Measurements from ENCODE around the gene RSKR.
"Not testable (repeated sequence)": the region's sequence is repeated elsewhere in the genome, so short reads cannot be mapped to it uniquely, and the experiment has no call there.

RSKR gene

DNA sequence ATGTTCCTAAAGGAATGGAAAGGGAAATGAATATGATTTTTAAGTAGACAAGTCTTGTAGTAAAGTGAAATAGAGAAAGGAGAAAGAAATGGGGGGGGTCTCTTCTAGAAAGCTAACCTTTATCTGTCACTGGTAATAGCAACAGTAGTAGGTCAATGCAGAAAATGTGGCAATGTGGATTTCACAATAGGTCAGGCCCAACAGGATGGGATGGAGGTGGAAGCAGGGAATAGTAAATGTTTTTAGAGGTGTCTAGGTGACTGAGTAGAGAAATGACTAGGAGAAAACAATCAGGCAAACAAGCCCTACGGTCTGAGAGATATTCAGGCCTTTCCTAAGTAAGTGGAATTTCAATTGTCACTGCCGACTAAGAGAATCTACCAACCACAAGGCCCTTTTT, 6.0 kb upstream of the RSKR start:
- DNase-seq = no peak

DNA sequence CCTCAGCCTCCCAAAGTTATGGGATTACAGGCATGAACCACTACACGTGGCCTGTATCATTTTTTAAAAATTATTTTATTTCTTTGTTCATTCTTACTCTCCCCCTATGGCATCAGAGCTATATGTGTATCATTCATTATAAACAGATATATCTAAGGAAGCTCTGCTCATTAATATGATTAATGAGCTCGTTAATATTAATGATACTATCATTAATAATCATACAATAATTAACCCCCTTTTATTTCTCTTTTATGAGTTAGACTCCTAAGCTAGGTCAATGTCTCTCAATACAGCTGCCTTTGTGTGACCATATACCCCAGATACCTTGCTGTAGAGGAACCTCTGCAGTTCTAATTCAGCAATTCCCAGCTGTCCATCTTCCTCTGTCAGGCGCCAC, 4.5 kb upstream of the RSKR start:
- no peak for DNase-seq

DNA sequence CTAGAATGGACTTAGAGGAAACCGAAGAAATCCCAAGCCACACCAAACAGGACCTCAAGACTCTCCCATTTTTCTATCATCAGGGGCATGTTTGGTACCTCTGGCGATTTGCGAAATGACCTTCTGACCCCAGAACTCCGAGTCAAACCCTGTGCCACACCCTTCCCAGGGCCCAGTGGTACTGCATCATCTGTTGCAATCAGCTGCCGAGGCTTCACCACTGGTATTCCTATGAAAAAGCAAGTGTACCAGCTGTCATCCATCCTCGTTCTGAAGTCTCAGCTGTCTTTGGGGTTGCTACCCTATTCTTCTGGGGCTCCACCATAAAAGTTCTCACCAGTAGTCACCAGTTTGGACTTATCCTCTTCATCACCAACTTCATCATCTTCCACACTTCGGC, 2.3 kb upstream of the RSKR start:
- no peak for DNase-seq

DNA sequence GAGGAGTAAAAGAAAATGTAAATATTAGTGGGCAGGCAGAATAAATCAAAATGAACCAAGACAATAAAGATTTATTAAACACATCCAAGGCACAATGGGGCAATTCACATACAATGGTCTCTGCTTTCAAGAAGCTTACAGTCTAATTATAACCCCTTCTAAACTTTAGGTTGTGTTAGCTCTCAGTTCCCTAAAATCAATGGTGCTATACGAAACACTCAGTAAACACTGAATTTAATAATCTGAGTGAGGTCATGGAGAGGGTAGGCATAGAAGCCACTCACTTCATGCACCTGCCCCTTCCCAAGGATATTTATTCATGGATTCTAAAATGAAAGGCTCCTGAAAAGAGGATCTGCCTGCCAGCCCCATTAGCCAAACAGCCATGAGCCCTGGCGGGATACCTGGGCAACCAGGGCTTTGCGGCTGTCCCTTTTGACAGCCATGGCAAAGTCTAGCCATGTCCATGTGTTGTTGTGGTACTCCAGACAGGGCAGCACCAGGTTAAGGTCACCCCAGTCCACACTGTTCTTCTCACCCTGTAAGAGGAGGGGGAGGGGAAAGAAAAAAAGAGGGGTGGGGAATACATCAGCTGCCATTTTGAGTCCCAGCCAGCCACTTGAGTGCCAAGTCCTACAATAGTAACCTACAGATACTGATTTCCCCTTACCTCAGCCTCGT, 1.4 kb upstream of the RSKR start:
- DNase-seq = no peak

DNA sequence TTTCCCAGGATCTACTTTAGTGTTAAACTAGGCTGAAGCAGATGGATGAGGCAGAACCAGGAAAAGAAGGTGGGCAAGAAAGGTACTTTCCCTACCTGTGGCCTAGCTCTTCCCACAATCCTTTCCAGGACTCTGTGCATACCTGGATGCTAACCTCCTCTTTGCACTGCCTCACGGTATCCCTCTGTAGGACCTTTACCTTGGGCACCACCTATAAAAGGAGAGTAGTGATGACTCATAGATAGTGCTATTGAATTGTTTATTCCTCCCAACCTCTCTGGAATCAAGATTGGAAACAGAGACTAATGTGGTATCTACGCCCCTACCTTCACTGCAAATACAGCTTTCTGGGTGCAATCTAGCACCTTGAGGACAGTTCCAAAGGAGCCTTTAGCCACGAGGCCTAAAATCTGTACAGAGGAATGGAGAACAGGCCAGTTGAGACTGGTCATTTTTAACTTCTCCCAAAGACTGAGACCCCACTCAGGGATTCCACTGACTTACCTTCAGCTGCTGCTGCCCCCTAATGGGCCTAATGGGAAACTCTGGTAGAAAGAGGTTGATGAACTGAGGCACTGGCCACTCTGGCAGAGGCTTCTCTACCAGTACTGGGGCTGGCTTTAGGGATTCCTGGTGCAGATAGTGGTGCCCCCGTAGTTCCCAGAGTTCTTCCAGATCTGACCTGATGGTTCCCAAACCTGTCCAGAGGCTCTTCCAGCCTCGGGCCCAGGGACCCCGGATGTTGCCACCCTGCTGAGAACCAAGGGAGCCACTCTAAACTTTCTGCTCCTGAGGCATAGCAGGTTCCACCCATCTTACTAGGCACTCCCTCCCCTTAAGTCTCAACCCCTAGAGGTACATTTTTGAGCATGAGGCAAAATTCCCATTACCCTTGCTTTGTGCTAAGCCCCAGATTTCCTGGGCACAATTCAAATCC, 781 bp downstream of the RSKR start:
- peak; percentile 20 for DNase-seq

DNA sequence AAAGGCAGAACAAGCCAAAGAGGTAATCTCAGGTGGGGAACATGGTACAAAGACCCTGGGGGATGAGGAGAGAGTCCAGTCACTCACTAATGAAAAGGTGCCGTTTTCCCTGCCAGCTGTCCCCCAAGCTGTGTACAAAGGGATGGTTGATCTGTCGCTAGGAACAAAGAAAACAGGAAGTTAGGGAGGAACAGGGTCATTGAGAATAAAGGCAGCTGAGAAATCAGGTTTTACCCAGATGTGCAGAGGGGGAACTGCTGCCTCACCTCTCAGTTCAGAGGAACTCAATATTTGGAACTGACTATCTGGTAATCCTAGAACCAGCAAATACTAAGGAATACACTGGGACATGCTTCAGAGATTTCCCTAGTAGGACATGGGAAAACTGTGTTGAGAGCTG, 1.5 kb downstream of the RSKR start:
- no peak for DNase-seq

DNA sequence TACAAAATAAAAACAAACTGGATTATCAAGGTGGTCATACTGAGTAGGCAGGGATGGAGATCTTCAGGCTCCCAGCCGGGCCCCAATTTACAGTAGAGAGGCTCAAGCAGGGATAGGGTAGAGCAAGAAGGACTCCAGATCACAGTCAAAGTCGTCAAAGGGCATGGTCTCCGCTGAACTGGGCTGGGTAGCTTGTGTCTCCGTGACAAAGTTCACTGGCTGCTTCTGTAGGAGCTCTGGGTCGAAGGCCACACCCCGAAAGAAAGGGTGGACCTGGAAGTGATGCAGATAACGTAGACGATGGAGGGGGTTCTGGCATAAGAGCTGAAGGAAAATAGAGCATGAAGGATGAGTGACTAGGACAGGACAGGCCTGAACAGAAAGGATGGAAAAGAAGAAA, 3.6 kb downstream of the RSKR start:
- DNase-seq = no peak

DNA sequence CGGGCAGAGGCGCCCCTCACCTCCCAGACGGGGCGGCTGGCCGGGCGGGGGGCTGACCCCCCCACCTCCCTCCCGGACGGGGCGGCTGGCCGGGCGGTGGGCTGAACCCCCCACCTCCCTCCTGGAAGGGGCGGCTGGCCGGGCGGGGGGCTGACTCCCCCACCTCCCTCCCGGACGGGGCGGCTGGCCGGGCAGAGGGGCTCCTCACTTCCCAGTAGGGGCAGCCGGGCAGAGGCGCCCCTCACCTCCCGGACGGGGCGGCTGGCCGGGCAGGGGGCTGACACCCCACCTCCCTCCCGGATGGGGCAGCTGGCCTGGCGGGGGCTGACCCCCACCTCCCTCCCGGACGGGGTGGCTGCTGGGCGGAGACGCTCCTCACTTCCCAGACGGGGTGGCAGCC, 10.0 kb downstream of the RSKR start:
- not testable (repeated sequence) for DNase-seq

DNA sequence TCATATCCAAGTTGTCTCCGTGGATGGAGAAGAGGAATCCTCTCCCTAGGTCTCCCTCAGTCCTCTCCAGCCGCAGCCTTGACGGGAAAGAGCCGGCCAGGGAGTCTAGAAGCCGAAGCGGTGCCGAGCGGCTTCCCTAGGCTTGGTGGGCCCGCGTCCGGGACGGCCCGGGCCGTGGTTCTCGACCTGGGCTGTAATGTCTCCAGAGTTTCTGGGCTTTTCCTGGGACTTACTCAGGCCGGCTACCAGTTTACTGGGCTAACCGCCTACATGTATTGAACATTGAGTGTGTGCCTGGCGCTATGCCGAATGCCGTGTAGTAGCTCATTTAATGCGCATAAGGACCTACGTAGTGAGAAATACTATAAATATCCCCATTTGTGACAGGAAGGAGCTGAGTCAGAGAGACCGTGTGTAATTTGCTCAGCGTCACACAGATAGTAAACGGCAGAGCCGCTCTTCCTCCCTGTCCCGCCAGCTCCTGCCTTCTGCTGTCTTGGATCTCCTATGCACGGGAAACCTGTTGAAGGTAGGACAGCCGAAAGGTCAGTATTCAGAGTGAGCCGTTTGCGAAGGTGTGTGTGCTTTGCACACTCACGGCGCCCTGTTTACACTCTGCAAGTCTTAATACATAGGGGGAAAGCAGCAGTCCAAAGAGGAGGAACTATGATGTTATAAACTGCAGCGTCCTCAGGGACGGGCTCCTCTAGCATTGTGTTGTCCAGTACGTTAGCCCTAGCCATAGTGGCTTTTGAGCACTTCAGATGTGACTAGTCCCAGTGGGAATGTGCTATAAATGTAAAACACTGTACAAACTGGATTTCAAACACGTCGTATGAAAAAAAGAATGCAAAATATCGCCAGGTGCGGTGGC, 14.4 kb downstream of the RSKR start:
- DNase-seq = peak; percentile 66

DNA sequence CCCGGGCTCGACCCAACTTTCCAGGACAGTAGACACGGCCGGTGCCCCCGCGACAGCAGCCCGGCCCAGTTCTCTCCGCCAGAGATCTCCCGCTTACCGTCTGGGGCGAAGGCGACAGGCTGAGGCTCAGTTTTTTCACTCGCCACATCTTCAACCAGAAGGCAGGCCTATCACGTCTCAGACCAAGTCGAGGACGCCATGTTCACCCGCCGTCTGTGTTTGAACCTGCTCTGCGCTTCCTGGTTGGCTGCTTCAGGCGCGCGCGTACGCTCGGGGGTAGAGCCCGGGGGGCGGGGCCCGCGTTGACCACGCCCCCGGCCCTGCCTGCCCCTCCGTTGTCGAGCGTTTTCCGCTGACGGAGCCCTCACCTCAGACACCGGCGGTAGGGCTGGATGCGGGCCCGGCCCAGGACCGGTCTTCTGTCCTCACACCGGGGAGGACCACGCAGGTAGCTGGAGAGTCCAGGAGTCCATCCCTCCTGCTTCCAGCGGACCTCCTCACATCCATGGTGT, 15.1 kb downstream of the RSKR start, which contains the start of gene SPAG5:
Gene SPAG5 (minus strand): TSS at position 227 of the 512 bp plus-strand sequence. CDS start 79 bp downstream, at position 148.
- peak; percentile 92 for DNase-seq

DNA sequence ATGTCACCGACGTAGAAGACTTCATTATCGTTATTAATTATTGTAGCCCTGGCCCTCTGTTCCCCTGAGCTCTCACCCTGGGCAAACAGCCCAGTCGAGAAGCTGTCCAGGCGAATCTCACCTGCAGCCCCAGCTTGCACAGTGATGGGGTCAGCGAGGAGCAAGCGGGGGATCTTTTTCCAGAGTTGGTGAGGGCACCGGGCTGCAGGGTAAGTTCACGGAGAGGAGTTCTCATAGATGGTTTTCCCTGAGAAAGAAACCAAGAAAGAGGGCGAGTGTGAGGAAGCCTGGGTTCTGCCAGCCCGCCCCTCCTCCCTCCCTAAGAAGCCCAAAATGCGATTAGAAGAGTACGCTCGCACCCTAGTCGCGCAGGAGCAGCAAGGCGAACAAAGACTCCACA, 15.6 kb downstream of the RSKR start:
- DNase-seq = no peak

DNA sequence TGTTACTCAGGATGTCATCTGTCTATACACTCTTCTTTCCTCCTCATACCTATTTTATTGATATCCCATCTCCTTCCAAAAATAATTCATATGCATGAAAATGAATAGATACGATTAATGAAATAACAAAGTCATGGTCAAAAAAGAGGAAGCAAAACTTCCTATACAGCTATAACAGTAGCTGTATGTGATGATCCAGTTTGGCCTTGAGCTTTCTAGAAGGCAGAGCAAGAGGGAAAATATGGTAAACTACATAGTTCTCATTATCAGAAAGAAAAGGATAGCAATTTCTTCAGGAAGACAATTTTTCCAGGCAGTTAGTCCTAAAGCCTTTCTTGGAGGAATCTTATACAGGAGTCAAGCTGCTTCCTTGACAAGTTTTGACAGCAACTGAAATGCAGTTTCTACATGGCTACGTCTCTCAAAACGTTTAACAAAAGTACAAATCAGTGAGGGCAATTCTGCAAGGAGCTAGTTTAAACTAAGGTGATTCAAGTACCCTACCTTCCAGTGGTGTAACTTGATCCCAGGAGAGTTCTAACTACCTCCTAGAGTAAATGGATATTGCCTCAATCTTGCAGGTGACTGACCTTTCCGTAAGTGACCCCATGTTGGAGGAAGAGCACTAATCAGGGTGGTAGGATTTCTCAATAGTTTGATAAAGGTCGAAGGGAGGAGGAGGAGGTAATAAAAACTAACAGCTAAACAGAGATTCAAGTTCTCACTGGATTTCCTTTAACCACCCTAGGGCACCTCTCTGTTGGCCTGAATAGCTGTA, 16.2 kb downstream of the RSKR start:
- DNase-seq = no peak

DNA sequence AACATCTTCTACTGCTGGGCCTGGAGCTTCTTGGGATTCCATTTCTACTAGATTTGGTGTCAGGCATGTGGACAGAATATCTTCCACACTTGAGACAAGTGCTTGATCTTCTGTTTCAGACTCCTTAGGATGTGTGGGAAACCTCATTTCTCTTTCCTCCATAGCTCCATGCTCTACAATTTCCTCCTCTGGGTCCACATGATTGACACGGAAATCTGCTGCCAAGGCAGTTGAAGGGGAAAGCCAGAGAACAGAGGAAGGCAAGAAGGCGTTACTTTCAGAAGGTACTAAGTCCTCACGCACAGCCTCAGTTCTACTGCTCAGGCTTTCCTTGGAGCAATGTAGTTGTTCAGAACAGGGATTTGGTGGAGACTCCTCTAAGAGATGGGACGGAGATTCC, 21.7 kb downstream of the RSKR start:
- no peak for DNase-seq

DNA sequence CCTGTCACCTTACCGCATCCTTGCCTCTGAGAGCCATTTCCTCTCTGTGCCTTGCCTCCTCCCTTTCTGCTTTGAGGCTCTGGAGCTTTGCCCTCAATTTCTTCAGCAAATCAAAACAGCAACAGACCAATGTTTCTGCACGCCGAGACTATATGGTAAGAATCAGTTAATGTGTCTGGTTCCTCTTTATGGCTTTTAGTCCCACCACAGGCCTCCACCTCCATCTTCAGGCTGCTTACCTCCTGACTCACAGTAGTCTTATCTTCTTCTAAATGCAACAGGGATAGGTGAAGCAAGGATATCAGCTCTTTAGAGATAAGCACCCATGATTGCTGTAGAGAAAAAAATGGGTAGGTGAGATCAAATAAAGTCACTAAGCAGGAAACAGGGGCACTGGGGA, 28.1 kb downstream of the RSKR start:
- no peak for DNase-seq

DNA sequence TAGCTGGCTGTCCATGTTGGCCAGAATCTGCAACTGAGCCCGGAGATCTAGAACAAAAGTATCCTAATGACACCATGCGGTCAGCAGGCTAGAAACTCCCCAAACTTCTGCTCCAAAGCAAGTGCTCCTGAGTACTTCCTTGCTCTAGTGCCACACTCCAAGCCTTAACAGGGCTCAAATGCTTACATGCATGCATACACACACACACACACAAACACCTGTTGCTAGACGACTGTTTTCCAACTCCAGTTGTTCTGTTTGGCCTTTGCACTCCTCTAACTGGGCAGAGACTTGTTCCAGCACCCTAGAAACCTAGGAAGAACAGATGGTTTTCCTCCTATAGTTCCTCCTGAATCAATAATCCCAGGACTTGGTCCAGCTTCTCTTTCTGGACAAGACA, 29.6 kb downstream of the RSKR start:
- no peak for DNase-seq

DNA sequence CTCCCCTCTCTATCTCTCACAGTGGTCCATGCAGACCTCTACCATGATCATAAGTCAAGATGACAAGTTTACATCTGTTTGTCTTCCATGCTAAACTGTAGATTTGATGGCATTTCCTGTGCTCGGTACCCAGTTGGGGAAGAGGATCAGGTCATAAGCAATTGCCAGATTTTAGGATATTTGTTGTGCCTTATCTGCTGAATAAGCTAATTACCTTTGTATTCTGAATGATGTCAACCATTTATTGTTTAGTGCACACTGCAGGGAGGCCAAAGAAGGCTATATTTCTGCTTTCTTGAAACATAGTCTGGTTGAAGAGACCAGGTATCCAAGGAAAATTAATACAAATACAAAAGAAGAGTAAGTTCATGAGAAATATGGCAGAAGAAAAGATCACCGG, 31.5 kb downstream of the RSKR start:
- DNase-seq = no peak

DNA sequence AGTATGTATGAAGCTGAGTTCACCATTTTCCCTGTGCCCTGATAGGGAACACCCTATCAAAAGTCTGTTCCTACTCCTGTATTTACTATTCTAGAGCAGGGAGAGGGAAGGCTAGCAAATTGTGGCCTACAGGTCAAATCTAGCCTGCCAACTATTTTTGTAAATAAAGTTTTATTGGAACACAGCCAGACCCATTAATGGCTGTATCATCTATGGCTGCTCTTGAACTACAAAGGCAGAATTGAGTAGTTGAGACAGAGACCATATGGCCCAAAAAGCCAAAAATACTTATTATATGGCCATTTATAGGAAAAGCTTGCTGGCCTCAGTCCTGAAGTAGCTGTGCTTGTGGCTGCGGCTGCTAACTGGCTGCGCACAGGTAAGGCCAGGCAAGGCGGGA, 33.0 kb downstream of the RSKR start:
- DNase-seq = no peak

DNA sequence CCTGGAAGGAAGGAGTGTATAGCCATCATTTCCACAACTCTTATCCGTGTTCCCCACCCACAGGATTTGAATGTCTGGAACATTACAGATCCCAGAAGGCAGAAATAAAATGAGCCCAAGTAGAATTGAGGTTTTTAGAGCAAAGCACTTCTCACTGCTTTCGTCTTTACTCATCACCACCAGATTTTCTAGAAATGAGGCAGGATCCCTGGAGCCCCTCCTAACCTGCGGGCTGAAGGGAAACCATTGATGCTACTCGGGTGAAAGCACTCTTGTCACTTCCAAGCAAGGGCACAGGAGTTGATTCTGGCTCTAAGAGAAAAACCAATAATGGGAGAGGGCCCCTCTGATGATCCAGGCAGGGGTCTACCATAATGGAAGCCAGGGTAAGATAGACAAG, 34.5 kb downstream of the RSKR start:
- no peak for DNase-seq

DNA sequence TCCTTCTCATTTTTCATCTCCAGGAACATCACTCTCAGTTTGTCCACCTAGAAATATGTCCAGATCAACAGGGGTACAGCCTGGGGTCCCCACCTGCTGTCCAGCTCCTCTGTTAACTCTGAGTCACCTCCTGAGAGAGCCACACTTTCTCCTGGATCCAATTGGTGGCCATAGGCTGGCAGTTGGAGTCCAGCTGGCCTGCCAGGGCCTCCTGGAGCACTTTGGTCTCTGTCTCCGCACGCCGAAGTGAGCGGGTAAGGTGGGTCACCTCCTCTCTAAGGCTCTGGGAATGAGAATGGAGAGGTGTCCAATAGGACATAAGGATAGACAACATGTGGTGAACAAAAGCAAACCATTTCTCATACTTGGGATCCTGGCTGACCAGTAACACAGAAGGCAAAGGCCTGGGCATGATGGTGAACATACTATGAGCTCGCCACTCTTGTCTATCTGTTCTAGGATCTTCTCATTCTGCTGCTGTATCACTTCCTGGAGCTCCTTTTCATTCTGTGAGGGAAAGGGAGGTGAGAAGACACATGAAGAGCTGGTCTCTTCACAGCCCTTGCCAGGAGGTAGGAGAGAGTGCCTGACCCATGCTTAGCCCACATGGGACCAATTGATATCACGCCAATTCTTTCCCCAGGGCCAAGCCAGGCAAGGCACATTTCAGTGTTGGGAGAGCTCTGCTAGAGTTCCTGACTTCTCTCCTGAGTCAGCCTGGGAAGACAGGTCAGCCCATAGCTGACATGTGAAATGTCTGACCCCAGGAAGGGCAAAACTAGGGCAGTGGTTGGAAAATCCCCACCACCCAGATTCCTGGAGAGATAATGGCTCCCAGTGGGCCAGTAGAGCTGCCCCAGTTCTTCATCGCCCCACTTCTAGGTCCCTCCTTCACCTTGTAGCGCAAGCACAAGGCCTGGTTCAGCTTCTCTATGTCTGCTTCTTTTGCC, 35.5 kb downstream of the RSKR start:
- no peak for DNase-seq

DNA sequence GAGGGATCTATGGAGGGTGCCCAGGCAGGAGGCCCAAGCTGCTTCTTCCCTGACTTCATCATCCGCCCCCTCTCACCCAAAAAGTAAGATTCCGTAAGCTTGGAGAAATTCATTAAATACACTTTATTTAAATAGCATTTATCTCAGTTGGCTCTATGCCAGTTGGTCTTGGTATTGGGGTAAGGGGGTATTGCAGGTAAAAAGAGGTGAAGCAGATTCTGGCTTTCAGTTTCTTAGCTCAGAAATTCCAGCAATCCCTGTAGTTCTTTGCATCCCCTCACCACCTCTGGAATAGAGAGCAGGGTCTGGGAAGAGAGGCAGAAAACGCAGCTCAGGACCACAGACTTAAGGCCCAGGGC, 36.5 kb downstream of the RSKR start:
- DNase-seq = no peak

Measured in stimulated activated CD4-positive, alpha-beta T cell treated with anti-CD3 and anti-CD28 coated beads, Interleukin-4, amount 100 ng/mL, for 1 hour (primary cell).